CD4-positive, alpha-beta T cell treated with Interleukin-15 for 1 hour (primary cell): ENCODE results near the gene GBP2.
"Not testable (repeated sequence)": the region's sequence is repeated elsewhere in the genome, so short reads cannot be mapped to it uniquely, and the experiment has no call there.

ENCODE experiments used
- DNase-seq: peaks from one replicate; pipeline ENCODE4 v3.0.0-alpha.2; 2020

The GBP2 gene

GRCh38 chr1:89125913-89126580 is at the start of gene GBP2:
GBP2 (minus strand) TSS chr1:89126114; CDS start chr1:89121966, 4,148 bp downstream.
- DNase-seq: peak; percentile 19

DNA sequence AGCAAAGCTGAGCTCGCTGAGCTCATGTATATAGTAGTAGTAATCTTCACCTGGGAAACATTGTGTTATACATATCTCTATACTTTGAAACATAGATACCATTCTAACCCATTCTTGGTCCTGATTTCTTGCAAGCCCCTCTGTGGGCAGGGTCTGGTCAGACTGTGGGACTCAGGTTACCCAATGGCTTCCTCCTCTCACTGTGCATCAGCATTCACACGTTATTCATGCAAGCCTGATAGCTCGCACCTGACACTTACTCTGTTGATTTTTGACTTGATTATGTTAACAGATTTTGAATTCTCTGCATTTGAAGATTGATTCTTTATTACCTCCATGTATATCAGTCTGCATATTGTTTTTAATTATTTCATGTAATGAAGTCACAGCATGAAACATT is 48.6 kb upstream of the GBP2 start:
- DNase-seq: no peak

DNA sequence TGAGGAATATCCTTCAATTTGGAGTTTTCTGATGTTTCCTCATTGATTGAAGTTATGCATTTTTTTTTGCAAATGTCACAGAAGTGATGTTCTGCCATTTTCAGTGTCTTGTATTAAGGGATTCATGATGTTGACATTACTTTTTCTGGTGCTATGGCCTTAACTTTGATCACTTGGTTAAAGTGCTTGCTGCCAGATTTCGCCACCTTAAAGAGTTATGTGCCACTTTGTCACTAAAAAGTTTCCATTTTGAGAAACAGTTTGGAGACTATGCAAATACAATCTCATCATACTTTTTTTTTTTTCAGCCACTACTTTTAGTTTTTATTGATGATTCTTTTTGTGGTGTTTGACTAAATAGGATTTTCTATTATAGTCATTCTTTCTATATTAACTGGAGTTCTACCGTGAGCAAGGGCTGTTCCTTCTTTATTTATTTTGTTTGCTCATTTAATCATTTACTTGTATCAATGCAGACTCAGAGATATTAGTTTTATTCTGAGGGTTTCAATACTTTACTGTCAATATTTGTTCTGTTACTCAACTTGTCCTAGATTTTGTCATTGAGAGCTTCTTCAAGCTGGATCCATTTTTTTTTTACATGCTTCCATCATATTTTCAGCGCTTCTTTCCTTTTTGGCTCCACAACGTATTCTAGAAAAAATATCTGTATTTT is 46.7 kb upstream of the GBP2 start:
- DNase-seq: no peak

GRCh38 chr1:89171067-89171438 is 45.1 kb upstream of the GBP2 start:
- DNase-seq: no peak

DNA sequence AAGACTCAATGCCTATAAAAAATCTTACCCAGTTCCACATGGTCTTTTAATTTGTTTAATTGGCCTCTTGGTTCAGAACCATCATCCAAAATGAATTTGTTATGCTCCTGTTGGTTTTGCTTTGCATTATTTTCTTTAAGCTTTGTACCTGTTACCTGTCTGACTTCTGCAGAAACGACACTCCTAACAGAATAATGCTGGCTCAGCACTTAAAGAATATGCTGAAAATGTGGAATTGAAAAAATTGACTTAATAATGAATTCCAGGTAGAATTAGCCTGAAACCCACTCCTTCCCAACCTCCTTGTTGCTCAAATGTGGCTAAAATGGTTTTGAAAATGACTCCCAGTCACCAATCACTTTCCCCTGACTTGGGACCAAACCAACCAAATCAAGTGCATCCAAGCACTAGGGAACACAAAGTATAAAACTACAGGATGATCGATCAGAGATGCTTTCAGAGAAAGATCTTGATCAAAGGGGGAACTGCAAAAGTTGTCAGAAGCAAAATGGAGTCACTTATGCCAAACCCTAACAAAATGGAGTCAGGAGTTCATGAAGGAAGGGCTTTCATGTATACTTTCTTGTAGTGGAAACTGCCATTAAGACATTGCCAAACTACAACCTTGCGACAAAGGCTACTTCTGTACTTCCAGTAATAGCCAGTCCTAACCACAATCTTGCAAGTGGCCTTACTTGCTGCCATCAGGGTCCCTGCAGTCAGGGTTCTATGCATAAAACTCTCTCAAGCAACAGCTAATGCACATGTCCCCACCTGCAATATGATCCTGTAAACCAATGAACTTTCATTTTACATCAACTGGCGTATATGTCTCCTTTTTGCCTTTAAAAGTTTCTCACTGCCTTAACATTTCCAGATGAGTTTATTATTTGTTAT is 44.5 kb upstream of the GBP2 start:
- DNase-seq: no peak

- DNase-seq: no peak
Observed at GRCh38 chr1:89169166-89169565, 43.3 kb upstream of the GBP2 start.

- no peak for DNase-seq
Observed at GRCh38 chr1:89167590-89168230, 41.8 kb upstream of the GBP2 start.

DNA sequence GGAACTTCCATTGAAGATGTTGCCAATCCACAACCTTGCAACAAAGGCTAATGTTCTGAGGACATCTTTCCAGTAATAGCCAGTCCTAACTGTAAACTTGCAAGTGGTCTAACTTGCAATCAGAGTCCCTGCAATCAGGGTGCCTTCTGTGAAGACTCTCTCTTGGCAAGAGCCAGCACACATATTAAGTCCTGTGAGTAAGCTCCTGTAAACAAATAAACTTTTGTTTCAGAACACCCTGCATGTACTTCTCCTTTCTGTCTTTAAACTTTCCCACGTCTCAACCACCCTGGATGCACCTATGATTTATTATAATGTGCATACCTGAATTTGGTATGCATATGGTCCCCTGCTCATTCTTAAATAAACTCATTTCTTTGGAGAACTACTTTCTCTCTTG is 40.8 kb upstream of the GBP2 start:
- no peak for DNase-seq

DNA sequence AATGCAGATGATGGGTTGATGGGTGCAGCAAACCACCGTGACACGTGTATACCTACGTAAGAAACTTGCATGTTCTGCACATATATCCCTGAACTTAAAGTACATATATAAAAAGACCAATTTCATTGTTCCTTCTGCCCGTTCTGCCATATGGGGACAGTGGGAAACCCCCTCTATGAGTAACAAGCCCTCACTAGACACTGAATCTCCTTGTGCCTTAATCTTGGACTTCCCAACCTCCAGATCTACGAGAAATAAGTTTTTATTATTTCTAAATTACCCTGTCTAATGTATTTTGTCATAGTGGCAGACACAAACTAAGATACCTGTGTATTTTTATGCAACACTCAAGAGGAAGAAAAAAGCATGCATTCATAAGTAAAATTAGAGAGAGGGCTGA is 39.9 kb upstream of the GBP2 start:
- no peak for DNase-seq

GRCh38 chr1:89151047-89151446 is 25.1 kb upstream of the GBP2 start:
- DNase-seq: no peak

GRCh38 chr1:89149976-89150375 is 24.1 kb upstream of the GBP2 start:
- no peak for DNase-seq

- no peak for DNase-seq
Observed at GRCh38 chr1:89149229-89149628, 23.3 kb upstream of the GBP2 start.

DNA sequence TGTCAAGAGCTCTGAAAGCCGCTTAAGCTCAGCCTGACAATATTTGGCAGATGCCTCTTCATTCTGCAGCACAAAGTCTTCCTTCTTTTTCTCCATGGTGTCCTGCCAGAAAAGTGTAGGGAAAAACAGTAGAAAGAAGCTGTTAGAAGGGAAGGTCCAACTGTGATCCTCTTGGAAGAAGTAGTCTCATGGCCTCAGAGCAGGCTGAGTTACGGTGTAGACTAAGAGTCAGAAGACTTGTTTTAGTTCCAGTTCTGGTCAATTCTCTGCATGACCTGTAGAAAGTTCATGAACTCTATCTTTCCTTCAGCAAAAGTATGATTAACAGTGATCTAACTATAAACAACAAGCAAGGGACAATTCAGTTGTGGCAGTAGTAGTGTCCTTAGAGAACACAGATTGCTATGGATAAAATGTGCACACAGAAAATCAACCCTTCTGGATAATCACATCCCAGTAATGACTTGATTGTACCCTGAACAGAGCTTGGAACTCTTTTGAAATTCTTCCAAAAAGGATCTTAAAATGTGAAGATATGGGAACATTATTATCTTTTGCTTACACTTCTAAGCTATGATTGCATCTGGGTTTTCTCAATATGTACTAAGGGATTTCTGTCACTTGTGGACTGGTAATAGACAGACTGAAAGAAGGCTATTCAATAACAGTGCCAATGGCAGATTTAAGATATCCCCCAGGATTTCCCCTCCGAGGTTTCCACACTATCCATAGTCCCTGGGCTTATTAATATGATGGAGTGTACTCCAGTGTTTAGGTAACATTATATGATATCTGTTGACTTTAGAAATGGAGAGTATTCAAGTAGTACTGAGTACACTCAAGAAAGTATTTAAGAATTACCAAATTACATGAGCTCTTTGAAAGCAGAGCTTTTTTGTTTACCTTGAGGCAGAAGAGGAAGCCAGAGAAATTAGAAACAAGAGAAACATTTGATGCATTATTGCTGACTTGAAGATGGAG is 22.1 kb upstream of the GBP2 start:
- DNase-seq: no peak

DNA sequence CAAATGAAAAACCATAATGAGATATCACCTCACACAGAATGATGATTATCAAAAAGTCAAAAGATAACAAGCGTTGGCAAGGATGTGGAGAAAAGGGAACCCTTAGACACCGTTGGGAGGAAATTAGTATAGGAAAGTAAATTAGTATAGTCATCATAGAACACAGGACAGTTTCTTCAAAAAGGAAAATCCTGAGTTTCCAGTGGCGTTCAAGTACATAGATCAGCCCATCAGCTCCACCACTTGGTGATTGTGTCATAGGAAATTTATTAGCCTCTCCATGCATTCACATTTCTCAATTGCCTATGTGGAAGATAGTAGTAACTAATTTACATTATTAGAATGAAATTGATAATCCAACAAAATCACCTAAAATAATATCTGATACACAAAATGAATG is 20.8 kb upstream of the GBP2 start:
- no peak for DNase-seq

- DNase-seq: no peak
Observed at GRCh38 chr1:89143484-89143883, 17.6 kb upstream of the GBP2 start.

DNA sequence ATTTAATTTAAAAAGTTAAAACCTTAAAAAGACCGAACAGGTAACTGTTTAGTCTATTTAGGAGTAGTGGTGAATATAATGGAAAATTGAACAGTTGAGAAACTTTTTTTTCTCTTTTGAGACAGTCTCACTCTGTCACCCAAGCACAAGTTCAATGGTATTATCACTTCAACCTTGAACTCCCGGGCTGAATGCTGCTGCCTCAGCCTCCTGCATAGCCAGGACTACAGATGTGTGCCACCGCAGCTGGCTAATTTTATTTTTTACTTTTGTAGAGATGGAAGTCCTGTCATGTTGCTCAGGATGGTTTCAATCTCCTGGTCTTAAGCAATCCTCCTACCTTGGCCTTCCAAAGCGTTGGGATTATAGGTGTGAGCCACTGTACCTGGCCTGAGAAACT is 16.2 kb upstream of the GBP2 start:
- DNase-seq: no peak

DNA sequence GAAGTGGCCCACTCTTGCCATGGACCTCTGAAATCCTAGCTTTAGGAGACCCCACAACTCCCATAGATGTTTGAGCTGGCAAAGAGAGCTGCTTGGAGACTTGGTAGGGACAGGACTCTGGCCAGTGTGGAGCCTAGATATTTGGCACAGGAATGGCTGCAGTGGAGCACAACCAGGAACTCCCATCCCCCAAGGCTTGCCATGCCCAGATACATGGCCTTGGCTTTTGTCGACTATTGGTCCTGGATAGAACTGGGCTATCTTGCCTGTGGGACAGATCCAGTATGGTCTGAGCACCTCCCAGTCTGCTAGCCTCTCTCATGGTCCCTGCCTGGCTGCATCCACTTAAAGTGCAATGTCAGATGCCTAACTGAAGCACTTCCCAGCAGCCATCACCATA is 7.8 kb upstream of the GBP2 start:
- no peak for DNase-seq

GRCh38 chr1:89130716-89131115 is 4.8 kb upstream of the GBP2 start:
- DNase-seq: no peak

- DNase-seq: no peak
Observed at GRCh38 chr1:89129911-89130310, 4.0 kb upstream of the GBP2 start.

DNA sequence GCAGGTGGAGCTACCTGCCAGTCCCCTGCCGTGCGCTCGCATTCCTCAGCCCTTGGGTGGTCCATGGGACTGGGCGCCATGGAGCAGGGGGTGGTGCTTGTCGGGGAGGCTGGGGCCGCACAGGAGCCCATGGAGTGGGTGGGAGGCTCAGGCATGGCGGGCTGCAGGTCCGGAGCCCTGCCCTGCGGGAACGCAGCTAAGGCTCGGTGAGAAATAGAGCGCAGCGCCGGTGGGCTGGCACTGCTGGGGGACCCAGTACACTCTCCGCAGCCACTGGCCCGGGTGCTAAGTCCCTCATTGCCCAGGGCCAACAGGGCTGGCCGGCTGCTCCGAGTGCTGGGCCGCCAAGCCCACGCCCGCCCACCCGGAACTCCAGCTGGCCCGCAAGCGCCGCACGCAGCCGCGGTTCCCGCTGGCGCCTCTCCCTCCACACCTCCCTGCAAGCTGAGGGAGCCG is 2.1 kb upstream of the GBP2 start:
- not testable (repeated sequence) for DNase-seq

- peak; percentile 84 for DNase-seq
Observed at GRCh38 chr1:89126602-89127565, 970 bp upstream of the GBP2 start.
